HEK293T (cell line): ENCODE data around the gene NCKIPSD.

Experiments used
- CTCF ChIA-PET: fragments of 350-600 bp; formaldehyde crosslinking; extraction: SDS; loops from one replicate; lab custom pipeline; 2021; ENCODE audit warnings: antibody characterized with exemption, inconsistent platforms; lab: Yijun Ruan, JAX
- POLR2A ChIA-PET: fragments of 350-600 bp; formaldehyde crosslinking; extraction: SDS; loops from one replicate; lab custom pipeline; 2020; ENCODE audit warnings: antibody characterized with exemption, inconsistent platforms; lab: Yijun Ruan, JAX
- DNase-seq: peaks from one replicate; pipeline ENCODE4 v3.0.0; 2012; ENCODE audit warnings: mixed read lengths; ENCODE audit errors: extremely low spot score
- ARNT ChIP-seq: fragments of 450-650 bp; IDR thresholded peaks from 2 replicates; pipeline ENCODE4 v1.6.1; 2017; ENCODE audit warnings: mild to moderate bottlenecking
- BHLHE40 ChIP-seq: fragments of 450-650 bp; IDR thresholded peaks from 2 replicates; pipeline ENCODE4 v1.6.1; 2016; ENCODE audit warnings: mild to moderate bottlenecking, moderate library complexity, borderline replicate concordance
- CTBP1 ChIP-seq: fragments of 450-650 bp; IDR thresholded peaks from 2 replicates; pipeline ENCODE4 v1.6.1; 2016; ENCODE audit warnings: borderline replicate concordance
- ELF4 ChIP-seq: fragments of 450-650 bp; IDR thresholded peaks from 2 replicates; pipeline ENCODE4 v1.6.1; 2017; ENCODE audit warnings: antibody characterized with exemption
- FOXA1 ChIP-seq: fragments of 450-650 bp; IDR thresholded peaks from 2 replicates; pipeline ENCODE4 v1.6.1; 2016; ENCODE audit warnings: mild to moderate bottlenecking
- FOXK2 ChIP-seq: fragments of 450-650 bp; IDR thresholded peaks from 2 replicates; pipeline ENCODE4 v1.6.1; 2016; ENCODE audit warnings: mild to moderate bottlenecking
- FOXM1 ChIP-seq: fragments of 450-650 bp; IDR thresholded peaks from 2 replicates; pipeline ENCODE4 v1.6.1; 2017; ENCODE audit warnings: mild to moderate bottlenecking, borderline replicate concordance
- HDGF ChIP-seq: fragments of 450-650 bp; IDR thresholded peaks from 2 replicates; pipeline ENCODE4 v1.6.1; 2017; ENCODE audit warnings: antibody characterized with exemption, borderline replicate concordance
- L3MBTL2 ChIP-seq: fragments of 450-650 bp; conservative IDR thresholded peaks from 2 replicates; pipeline ENCODE4 v1.6.1; 2016; ENCODE audit warnings: mild to moderate bottlenecking
- LEF1 ChIP-seq: fragments of 450-650 bp; IDR thresholded peaks from 2 replicates; pipeline ENCODE4 v1.6.1; 2017; ENCODE audit warnings: mild to moderate bottlenecking, borderline replicate concordance
- NFRKB ChIP-seq: fragments of 450-650 bp; IDR thresholded peaks from 2 replicates; pipeline ENCODE4 v1.6.1; 2016; ENCODE audit warnings: mild to moderate bottlenecking, moderate library complexity
- SP1 ChIP-seq: fragments of 450-650 bp; IDR thresholded peaks from 2 replicates; pipeline ENCODE4 v1.6.1; 2017
- SUZ12 ChIP-seq: fragments of 450-650 bp; IDR thresholded peaks from 2 replicates; pipeline ENCODE4 v1.6.1; 2016; ENCODE audit warnings: mild to moderate bottlenecking
- TARDBP ChIP-seq: fragments of 450-650 bp; IDR thresholded peaks from 2 replicates; pipeline ENCODE4 v1.6.1; 2016
- ZNF384 ChIP-seq: fragments of 450-650 bp; IDR thresholded peaks from 2 replicates; pipeline ENCODE4 v1.6.1; 2016
- TF ChIP-seq, protein P1 (sequence below): fragments of 450-650 bp; IDR thresholded peaks from 2 replicates; pipeline ENCODE4 v1.6.1; 2016

The NCKIPSD gene

DNA sequence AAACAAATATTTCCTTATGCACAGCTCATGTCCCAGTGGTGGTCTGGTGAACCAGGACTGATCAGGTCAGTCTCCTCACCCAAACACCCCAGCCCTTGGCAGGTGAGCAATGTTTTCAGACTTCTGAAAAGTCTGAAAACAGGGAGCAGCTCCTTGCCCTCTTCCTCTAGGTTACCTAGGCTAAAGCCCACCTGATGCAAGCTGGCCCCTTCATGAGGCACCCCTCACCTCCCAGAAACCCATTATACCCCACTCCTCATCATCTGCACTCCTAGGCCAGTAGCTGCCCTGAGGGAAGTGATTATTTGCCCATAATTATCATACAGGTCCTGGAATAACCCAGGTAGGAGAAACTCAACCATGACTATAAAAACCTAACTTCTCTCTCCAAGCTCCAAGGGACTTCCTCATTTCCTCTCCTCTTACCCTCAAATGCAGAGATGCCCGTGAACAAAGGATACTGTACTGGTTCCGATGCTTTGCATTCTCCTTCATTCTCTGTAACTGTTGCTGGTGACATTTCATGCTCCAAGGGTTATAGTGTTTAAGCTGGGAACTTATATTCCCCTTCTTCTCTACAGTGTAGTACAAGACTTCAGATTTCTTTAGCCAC lies 5.2 kb upstream of the NCKIPSD start:
- DNase-seq, result no peak
- ChIA-PET CTCF (no interaction called here), POLR2A (no interaction called here)
- TF ChIP-seq CTBP1 (no peak), SP1 (no peak), ARNT (no peak), HDGF (no peak), FOXM1 (no peak), SUZ12 (no peak), BHLHE40 (no peak), TARDBP (no peak), NFRKB (no peak), FOXK2 (no peak), LEF1 (no peak), ELF4 (no peak), ZNF384 (no peak), L3MBTL2 (no peak), FOXA1 (no peak)
- TF ChIP-seq, protein P1, sequence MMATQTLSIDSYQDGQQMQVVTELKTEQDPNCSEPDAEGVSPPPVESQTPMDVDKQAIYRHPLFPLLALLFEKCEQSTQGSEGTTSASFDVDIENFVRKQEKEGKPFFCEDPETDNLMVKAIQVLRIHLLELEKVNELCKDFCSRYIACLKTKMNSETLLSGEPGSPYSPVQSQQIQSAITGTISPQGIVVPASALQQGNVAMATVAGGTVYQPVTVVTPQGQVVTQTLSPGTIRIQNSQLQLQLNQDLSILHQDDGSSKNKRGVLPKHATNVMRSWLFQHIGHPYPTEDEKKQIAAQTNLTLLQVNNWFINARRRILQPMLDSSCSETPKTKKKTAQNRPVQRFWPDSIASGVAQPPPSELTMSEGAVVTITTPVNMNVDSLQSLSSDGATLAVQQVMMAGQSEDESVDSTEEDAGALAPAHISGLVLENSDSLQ, result no peak

DNA sequence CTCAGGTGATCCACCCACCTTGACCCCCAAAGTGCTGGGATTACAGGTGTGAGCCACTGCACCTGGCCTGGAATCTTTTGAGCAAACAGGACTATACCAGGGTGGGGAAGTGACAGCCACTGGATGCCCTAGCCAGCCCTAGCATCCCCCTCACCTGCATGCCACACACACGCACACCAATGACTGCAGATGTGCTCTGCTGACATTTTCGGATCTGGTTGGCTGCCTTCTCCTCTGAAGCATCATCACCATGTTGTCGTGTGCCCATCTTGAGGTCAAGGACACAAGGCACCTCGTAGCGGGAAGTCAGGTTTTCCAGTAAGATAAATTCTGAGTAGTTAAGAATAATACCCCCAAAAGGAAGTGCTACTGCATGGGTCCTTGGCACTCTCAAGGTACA lies 3.7 kb upstream of the NCKIPSD start:
- no peak for DNase-seq
- ChIA-PET CTCF (no interaction called here), POLR2A (no interaction called here)
- TF ChIP-seq FOXA1 (no peak), L3MBTL2 (no peak), ELF4 (no peak), CTBP1 (no peak), NFRKB (no peak), BHLHE40 (no peak), TARDBP (no peak), ARNT (no peak), FOXK2 (no peak), SUZ12 (no peak), ZNF384 (no peak)

DNA sequence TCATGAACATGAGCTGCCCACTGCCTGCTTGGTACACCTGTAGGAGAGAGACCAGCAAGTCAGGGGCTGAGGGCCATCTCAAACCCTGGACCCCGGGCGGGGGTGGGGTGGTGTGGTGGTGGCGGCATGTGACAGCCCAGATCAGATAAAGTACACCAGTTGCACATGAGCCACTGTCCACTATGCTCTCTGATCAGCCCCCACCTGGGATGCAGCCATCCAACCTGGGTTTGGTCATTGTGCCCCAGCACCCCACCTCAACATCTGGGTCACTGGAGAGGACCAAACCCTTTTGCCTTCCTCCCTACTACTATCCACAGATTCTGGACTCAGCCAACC lies 3.0 kb upstream of the NCKIPSD start:
- ChIA-PET CTCF (no interaction called here), POLR2A (interaction anchor here (1.2 kb wide), 1 partner anchor 28 kb away, joined by 5 read pairs; the partner anchor contains the start of gene IP6K2)
- no peak for DNase-seq
- TF ChIP-seq HDGF (no peak), BHLHE40 (no peak), CTBP1 (no peak), FOXM1 (no peak), SUZ12 (no peak), FOXA1 (no peak), FOXK2 (no peak), ZNF384 (no peak), ELF4 (no peak), NFRKB (no peak), TARDBP (no peak)

DNA sequence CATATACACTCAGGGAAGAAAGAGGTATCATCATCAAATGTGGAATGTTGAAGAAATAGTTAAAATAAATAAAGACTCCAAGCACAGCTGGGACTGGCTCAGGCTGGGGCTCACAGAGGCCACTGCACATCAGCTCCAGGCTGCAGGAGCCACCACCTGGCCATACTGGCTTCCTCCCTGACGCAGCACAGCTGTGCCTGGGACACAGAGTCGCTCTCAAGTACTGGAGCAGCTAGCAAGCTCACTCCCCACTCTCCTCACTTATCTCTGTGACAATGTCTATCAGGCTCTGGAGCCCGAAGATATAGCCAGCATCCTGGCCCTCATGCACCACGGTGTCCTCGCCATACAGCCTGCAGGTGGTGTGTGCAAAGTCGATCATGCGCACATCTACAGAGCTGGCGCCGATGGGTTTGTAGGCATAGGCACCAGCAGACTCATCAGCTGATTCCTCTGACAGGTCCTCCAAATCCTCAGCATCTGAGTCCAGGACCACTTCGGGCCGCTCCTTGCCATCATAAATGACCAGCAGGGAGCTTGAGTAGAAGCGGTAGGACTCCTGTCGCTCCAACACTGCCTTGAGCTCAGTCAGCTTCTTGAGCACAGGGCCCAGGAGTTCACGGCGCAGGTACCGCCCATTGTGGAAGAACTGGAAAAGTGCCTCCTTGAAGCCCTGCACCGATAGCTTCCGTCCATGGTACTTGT lies 2.5 kb upstream of the NCKIPSD start:
- DNase-seq, result no peak
- TF ChIP-seq SUZ12, result no peak
- no peak for TF ChIP-seq HDGF
- no peak for TF ChIP-seq NFRKB
- TF ChIP-seq SP1, result no peak
- TF ChIP-seq FOXA1, result no peak
- TF ChIP-seq FOXM1, result no peak
- TF ChIP-seq LEF1, result no peak
- CTCF ChIA-PET, result no interaction called here
- POLR2A ChIA-PET, result interaction anchor here (1.2 kb wide), 1 partner anchor 29 kb away, joined by 5 read pairs; the partner anchor contains the start of gene IP6K2

DNA sequence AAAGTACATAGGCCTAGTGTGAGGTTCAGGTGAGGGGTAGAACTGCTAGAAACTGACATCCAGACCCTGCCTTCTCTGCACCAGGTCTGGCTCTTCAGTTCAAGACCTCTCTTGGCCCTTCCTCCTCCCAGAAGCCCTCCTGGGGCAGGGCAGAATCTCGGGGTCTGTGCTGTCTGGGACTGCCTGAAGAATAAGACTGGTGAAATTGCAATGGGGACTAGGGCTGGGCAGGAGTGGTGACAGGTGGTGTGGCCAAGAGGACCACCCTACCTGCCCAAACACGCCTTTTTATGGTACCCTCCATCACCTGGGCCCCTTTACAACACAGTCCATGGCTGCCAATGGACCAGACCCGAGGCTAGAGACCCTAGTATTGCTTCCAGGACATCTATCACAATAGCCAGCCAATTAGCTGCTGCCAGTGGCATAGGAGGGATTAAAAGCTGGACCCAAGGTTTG lies 1.5 kb upstream of the NCKIPSD start:
- no peak for DNase-seq
- ChIA-PET CTCF (interaction anchor here (1.5 kb wide), 1 partner anchor 23 kb away, joined by 4 read pairs; no protein-coding TSS in a partner anchor), POLR2A (interaction anchor here (0.9 to 2.0 kb wide), 3 partner anchors 8 to 24 kb away, joined by 4 to 13 read pairs (median 12); partner anchors contain the start of gene CELSR3)
- no peak for TF ChIP-seq FOXM1
- TF ChIP-seq LEF1, result no peak
- no peak for TF ChIP-seq ZNF384
- TF ChIP-seq HDGF, result no peak
- TF ChIP-seq BHLHE40, result no peak
- TF ChIP-seq CTBP1, result no peak
- no peak for TF ChIP-seq SP1
- no peak for TF ChIP-seq L3MBTL2
- no peak for TF ChIP-seq ARNT
- TF ChIP-seq FOXK2, result no peak
- TF ChIP-seq FOXA1, result no peak
- TF ChIP-seq TARDBP, result no peak
- no peak for TF ChIP-seq ELF4
- TF ChIP-seq, protein P1, result no peak
- TF ChIP-seq NFRKB, result no peak
- no peak for TF ChIP-seq SUZ12

DNA sequence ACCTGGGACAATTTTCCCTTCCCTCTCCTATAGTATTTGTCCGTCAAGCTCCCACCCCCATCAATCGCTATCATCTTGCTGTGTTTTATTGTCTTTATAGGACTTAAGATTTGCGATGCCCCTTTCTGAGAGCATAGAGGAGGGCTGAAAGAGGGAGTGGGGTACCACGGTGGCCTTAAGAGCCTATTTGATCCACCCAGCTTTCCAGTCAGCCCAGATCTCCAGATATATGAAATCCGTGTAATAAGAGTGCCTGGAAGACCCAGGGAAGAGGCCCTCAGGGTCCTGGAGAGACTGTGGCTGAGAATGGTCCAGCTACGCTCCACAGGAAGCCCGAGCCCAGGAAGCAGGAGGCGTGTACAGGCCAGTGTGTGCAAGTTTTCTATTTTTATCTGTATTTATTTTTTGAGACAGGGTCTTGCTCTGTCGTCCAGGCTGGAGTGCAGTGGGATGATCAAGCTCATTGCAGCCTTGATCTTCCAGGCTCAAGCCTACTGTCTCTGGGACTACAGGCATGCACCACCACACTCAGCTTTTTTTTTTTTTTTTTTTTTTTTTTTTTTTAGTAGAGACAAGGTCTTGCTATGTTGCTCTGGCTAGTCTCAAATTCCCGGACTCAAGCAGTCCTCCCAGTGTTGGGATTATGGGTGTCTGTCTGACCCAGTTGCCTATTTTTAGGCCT lies 964 bp upstream of the NCKIPSD start:
- CTCF ChIA-PET, result interaction anchor here (0.6 to 1.5 kb wide), 8 partner anchors 9 to 48 kb away, joined by 3 to 11 read pairs (median 4); no protein-coding TSS in a partner anchor
- no peak for DNase-seq
- POLR2A ChIA-PET, result interaction anchor here (0.9 to 2.0 kb wide), 7 partner anchors 9 to 52 kb away, joined by 3 to 13 read pairs (median 6); partner anchors contain the start of genes CELSR3, IP6K2 and SLC26A6
- TF ChIP-seq FOXK2 (no peak), ZNF384 (peak; percentile 88; the same call in 1 of the 2 replicates)
